Prostate gland (tissue), 2 donors: ENCODE data around the gene ANKRD39. TPM values are rescaled to one million over a fixed set of nuclear protein-coding genes. Genes with fewer than 3 reads are reported as not detected.

ENCODE experiments used
- DNase-seq: peaks from one replicate; pipeline ENCODE4 v3.0.0-alpha.2; 2019; ENCODE audit warnings: low spot score
- H3K27ac ChIP-seq, 2 donors: fragments of 200-600 bp; sonication (generic); 2 replicates each; pipeline ENCODE4 v1.5.1; 2017 to 2019
- H3K27me3 ChIP-seq: fragments of 200-600 bp; sonication (generic); replicated peaks from 2 replicates; pipeline ENCODE4 v1.5.1; 2019; ENCODE audit not compliant: insufficient read depth
- H3K36me3 ChIP-seq, 2 donors: fragments of 200-600 bp; sonication (generic); 1 replicate in 1 of 2; 2 replicates in 1 of 2; pipeline versions ENCODE4 v1.5.1 to v1.8.1; 2017 to 2019
- H3K4me1 ChIP-seq: fragments of 200-600 bp; sonication (generic); replicated peaks from 2 replicates; pipeline ENCODE4 v1.5.1; 2019
- H3K4me3 ChIP-seq, 2 donors: fragments of 200-600 bp; sonication (generic); 2 replicates each; pipeline ENCODE4 v1.5.1; 2017 to 2019
- H3K9me3 ChIP-seq: fragments of 200-600 bp; sonication (generic); 2 replicates; pipeline ENCODE4 v1.5.1; 2017
- POLR2A ChIP-seq: fragments of 450-650 bp; IDR thresholded peaks from one replicate; pipeline ENCODE4 v1.6.1; 2016; ENCODE audit warnings: antibody characterized with exemption, mild to moderate bottlenecking
- POLR2AphosphoS5 ChIP-seq: sonication (generic); formaldehyde crosslinking; IDR thresholded peaks from one replicate; pipeline ENCODE4 v1.6.1; 2017; ENCODE audit warnings: antibody characterized with exemption
- WGBS: methylation state at CpG from one replicate; pipeline ENCODE4 v1.1.5; 2018; 5-methylcytosine and 5-hydroxymethylcytosine counted together
- intact Hi-C: fragments of 100-400 bp; cut with DNase I; formaldehyde crosslinking; loops from one replicate; pipeline ENCODE4 v1.14.2; 2022
- total RNA-seq, 2 donors: library from RNA; depleted of rRNA; stranded (reverse); fragments of >200 nt; gene quantifications; one replicate each; pipeline ENCODE4 v1.1.0, GENCODE V29; 2016
- TF ChIP-seq, protein P1 (sequence below), 4 experiments: fragments of 200-600 bp in 2 of 4; fragments of 450-650 bp in 2 of 4; sonication (generic) in 2 of 4; IDR thresholded peaks; 1 replicate in 3 of 4; 2 replicates in 1 of 4; pipeline ENCODE4 v1.5.1; 2016 to 2019; ENCODE audit warnings: antibody characterized with exemption in 4 of 4, mild to moderate bottlenecking in 2 of 4, moderate library complexity in 2 of 4

Gene ANKRD39
- total RNA-seq, 2 donors from 2014 or later = 21.2 to 38.7 TPM

DNA sequence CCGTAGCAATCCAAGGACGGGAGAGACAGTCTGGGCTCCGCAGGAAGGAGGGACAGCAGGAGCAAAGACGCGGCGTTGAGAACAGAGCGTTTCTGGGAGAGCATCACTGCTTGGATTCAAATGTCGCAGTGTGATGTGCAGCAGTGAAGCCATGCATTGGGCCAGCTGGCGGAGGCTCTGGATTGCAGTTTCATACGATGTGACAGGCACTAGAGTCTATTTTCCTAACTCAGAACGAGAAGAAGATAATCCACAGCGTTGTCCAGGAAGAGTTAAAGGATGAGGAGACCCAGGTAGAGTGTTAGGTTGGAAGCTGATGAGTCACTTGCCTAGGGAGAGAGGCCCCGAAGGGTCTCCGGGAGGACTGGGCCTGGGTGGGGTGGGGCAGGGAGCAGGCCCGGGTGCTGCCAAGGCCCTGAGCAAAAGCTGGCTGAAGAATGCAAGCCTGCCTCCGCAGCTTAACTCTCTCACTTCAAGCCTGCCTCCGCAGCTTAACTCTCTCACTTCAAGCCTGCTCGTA is 29.7 kb upstream of the ANKRD39 start:
- WGBS = 29% methylated on average over 18 of the region's 18 CpGs
- no peak for TF ChIP-seq POLR2A
- TF ChIP-seq POLR2AphosphoS5 = no peak
- TF ChIP-seq, protein P1, sequence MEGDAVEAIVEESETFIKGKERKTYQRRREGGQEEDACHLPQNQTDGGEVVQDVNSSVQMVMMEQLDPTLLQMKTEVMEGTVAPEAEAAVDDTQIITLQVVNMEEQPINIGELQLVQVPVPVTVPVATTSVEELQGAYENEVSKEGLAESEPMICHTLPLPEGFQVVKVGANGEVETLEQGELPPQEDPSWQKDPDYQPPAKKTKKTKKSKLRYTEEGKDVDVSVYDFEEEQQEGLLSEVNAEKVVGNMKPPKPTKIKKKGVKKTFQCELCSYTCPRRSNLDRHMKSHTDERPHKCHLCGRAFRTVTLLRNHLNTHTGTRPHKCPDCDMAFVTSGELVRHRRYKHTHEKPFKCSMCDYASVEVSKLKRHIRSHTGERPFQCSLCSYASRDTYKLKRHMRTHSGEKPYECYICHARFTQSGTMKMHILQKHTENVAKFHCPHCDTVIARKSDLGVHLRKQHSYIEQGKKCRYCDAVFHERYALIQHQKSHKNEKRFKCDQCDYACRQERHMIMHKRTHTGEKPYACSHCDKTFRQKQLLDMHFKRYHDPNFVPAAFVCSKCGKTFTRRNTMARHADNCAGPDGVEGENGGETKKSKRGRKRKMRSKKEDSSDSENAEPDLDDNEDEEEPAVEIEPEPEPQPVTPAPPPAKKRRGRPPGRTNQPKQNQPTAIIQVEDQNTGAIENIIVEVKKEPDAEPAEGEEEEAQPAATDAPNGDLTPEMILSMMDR (IDR thresholded peaks at IDR 0.05) = no peak
- H3K4me1 ChIP-seq = peaks cover 19% of the 10 kb centered on the region

DNA sequence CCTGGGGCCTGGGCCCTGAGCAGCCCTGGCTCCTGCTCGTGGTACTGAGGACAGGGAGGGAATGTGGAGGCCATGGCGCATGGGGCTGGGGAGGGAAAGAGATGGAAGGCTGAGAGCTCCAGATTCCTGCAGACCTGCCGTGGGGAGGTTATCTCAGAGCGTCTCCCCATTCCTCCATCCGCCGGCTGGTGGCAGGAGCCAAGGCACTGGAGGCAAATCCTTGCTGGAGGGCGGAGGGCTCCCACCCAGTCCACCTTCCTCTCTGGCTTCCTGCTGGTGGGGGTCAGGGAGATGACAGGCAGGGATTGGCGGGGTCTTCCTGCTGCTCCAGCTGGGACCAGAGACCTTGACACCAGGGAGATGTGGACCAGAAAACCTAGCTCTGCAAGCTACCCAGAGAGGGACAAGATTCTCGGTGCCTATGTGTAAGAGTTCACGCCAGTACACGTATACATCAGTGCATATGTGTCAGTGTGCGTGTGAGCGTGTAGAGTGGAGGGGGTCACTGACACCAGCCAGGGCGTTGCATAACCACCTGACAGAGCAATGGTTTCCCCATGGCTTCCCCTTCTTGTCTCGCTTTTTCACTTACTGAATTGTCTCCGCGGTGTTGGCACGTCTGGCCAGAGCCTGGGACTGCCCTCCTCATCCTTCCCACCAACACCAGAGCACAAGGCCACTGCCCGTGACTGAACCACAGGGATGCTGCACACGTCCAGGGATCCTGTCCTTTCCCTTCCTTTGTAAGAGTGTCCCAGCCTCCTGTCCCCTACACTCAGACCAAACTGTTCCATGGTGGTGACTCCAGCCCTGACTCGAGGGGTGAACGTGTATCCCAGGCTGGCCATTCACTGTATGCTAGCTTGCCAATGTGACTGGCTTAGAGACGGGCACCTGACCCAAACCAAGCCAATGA is 27.9 kb upstream of the ANKRD39 start:
- WGBS = 92% methylated on average over 23 of the region's 23 CpGs
- no peak overlapping the region for H3K4me3 ChIP-seq
- H3K9me3 ChIP-seq = no peaks in the 10 kb centered on the region
- no peak overlapping the region for H3K27ac ChIP-seq
- intact Hi-C loops = no loop called here
- peaks cover 19% of the 10 kb centered on the region for H3K4me1 ChIP-seq
- no peaks in the 10 kb centered on the region for H3K36me3 ChIP-seq
- H3K27me3 ChIP-seq = no peaks in the 10 kb centered on the region
- no peak for DNase-seq
- TF ChIP-seq POLR2A = no peak
- TF ChIP-seq, protein P1 (IDR thresholded peaks at IDR 0.05) = no peak
- no peak for TF ChIP-seq POLR2AphosphoS5

More for the DNA sequence above, 29.7 kb upstream of the ANKRD39 start:
- H3K4me3 ChIP-seq = no peak overlapping the region
- DNase-seq = peak; percentile 23
- intact Hi-C loops = no loop called here
- H3K27ac ChIP-seq = peak overlapping the region; percentile 76 to 86
- H3K27me3 ChIP-seq = no peaks in the 10 kb centered on the region
- H3K36me3 ChIP-seq = no peaks in the 10 kb centered on the region
- no peaks in the 10 kb centered on the region for H3K9me3 ChIP-seq

DNA sequence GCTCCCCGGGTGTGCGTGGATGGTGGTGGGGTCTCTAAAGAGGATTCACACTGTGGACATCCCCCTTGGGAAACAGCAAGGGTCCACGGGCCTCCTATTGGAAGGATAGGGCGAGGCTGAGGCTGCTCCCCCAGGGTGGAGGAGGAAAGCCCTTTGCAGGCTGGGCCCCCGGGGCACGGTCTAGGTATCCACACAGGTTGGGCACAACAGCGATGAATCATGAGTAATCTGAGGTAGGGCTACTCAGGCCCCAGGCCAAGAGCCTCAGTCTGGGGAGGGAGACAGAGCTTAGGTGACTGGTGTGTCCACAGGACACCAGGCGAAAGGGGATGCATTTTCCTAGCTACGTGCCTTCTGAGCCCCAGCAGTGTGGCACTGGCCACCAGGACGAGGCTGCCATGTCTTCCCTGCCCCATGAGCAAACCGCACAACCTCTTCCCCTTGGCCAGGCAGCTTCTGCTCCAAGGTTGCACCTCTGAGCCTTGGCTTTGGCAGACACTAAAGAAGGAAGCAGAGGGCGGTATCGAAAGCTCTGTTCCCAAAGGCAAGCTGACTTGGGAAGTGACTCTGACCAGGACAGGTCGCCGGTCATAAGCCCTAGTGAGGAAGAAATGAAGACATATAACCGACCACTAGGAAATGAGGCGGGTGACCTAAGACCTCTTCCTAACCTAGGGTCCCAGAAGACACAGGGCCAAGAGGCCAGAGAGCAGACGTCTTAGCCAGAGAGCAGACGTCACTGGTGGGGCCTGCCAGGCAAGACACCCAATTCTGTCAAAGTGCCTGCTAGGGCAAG is 26.7 kb upstream of the ANKRD39 start:
- no peak for DNase-seq
- Histone ChIP-seq H3K4me3 (no peak overlapping the region), H3K36me3 (no peaks in the 10 kb centered on the region), H3K27me3 (no peaks in the 10 kb centered on the region), H3K9me3 (no peaks in the 10 kb centered on the region), H3K4me1 (peaks cover 19% of the 10 kb centered on the region), H3K27ac (no peak overlapping the region)
- intact Hi-C loops = no loop called here
- TF ChIP-seq POLR2A (no peak), POLR2AphosphoS5 (no peak)
- TF ChIP-seq, protein P1 (IDR thresholded peaks at IDR 0.05) = no peak
- WGBS = 86% methylated on average over 19 of the region's 19 CpGs

DNA sequence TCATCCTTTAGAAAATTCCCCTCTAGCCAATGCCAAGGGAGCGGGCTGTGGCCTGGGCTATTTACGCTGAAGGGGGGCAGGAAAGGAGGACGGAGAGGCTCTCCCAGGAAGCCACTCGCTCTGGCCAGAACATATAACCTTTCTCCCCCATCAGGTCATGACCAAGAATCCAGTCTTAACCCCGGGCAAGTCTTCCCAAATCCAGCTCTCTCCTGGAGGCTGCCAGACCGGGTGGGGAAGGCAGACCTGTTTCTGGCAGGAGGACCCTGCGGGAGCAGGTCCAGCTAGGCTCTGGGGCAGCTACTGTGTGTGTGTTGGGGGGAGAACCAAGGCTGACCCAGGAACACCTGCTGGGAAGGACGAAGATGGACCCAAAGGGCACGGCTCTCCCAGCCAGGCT is 25.5 kb upstream of the ANKRD39 start:
- Histone ChIP-seq H3K36me3 (no peaks in the 10 kb centered on the region), H3K9me3 (no peaks in the 10 kb centered on the region), H3K4me3 (no peak overlapping the region), H3K27me3 (no peaks in the 10 kb centered on the region), H3K27ac (peak overlapping the region; percentile 60 to 69), H3K4me1 (peaks cover 13% of the 10 kb centered on the region)
- WGBS = 78% methylated on average over 9 of the region's 9 CpGs
- intact Hi-C loops = no loop called here
- DNase-seq = no peak
- TF ChIP-seq POLR2AphosphoS5 = no peak
- TF ChIP-seq, protein P1 (IDR thresholded peaks at IDR 0.05) = no peak
